ENCODE data around the gene DRC7.

DNA sequence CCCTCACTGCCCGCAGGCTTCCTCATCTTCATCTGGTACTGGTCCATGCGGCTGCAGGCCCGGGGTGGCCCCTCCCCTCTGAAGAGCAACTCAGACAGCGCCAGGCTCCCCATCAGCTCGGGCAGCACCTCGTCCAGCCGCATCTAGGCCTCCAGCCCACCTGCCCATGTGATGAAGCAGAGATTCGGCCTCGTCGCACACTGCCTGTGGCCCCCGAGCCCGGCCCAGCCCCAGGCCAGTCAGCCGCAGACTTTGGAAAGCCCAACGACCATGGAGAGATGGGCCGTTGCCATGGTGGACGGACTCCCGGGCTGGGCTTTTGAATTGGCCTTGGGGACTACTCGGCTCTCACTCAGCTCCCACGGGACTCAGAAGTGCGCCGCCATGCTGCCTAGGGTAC, 31.2 kb upstream of the DRC7 start:
- TF ChIP-seq EZH2 (IDR thresholded peaks at IDR 0.05; ENCODE audit: insufficient read depth, poor library complexity, severe bottlenecking) (no peak), EZH2phosphoT487 (IDR thresholded peaks at IDR 0.05; ENCODE audit: insufficient read depth, low read depth) (no peak)

Data from GM23248 (cell line).